ENCODE results near the gene CCDC85B. TPM values are rescaled to one million over a fixed set of nuclear protein-coding genes. Genes with fewer than 3 reads are reported as not detected.

The CCDC85B gene
- total RNA-seq, 4 donors from 2014 or later, result 7.9 to 140 (median 23.1) TPM

- peaks cover 19 to 43% (median 28%) of the 10 kb centered on the region in 4 donors for H3K4me1 ChIP-seq
- H3K9me3 ChIP-seq, result no peaks in the 10 kb centered on the region
- no peak overlapping the region for H3K4me3 ChIP-seq
- DNase-seq, result peak; percentile 6
- WGBS, 2 donors (ENCODE audit: low coverage in 1 of 2), result 79 to 90% methylated on average over 2 to 7 of the region's 7 CpGs
- H3K36me3 ChIP-seq, result peaks cover 0 to 5% (median 0%) of the 10 kb centered on the region in 4 donors
- intact Hi-C loops (cut with DNase I; ENCODE audit: low total_unique reads) (no loop called here), in situ Hi-C loops (cut with MboI; ENCODE audit: low pct_ligation_motif_present in 1 of 4, low pct_unique_long_range_greater_than_20kb in 1 of 4, low sequenced_read_pairs in 3 of 4) (loop anchor here in 3 of 4 donors (10.0 to 25.0 kb wide), 2 partner anchors 100 to 102 kb away; no protein-coding TSS in a partner anchor)
- H3K27me3 ChIP-seq, result no peaks in the 10 kb centered on the region
- H3K27ac ChIP-seq, result peak overlapping the region in 2 of 4 donors; percentile 49 to 62
- no peak for TF ChIP-seq EP300 (IDR thresholded peaks at IDR 0.05; ENCODE audit: low read depth)
- TF ChIP-seq CTCF (IDR thresholded peaks at IDR 0.05), result no peak
- TF ChIP-seq POLR2AphosphoS5 (IDR thresholded peaks at IDR 0.05), result no peak
- TF ChIP-seq POLR2A (IDR thresholded peaks at IDR 0.05), result no peak
Observed at GRCh38 chr11:65885231-65885630, 5.2 kb upstream of the CCDC85B start.

GRCh38 chr11:65885808-65886536 is 4.5 kb upstream of the CCDC85B start:
- no peak for TF ChIP-seq CTCF (IDR thresholded peaks at IDR 0.05)
- TF ChIP-seq POLR2AphosphoS5 (IDR thresholded peaks at IDR 0.05), result no peak
- TF ChIP-seq EP300 (IDR thresholded peaks at IDR 0.05; ENCODE audit: low read depth), result no peak
- no peak for TF ChIP-seq POLR2A (IDR thresholded peaks at IDR 0.05)
- DNase-seq, result peak; percentile 24
- H3K4me3 ChIP-seq, result no peak overlapping the region
- H3K9me3 ChIP-seq, result no peaks in the 10 kb centered on the region
- peak overlapping the region in 1 of 4 donors; percentile 62 for H3K27ac ChIP-seq
- intact Hi-C loops (cut with DNase I; ENCODE audit: low total_unique reads) (no loop called here), in situ Hi-C loops (cut with MboI; ENCODE audit: low pct_ligation_motif_present in 1 of 4, low pct_unique_long_range_greater_than_20kb in 1 of 4, low sequenced_read_pairs in 3 of 4) (loop anchor here in 3 of 4 donors (10.0 to 25.0 kb wide), 2 partner anchors 99 to 101 kb away; no protein-coding TSS in a partner anchor)
- peaks cover 0 to 5% (median 0%) of the 10 kb centered on the region in 4 donors for H3K36me3 ChIP-seq
- WGBS, 2 donors (ENCODE audit: low coverage in 1 of 2), result 88 to 93% methylated on average over 6 to 12 of the region's 12 CpGs
- no peaks in the 10 kb centered on the region for H3K27me3 ChIP-seq
- H3K4me1 ChIP-seq, result peaks cover 19 to 47% (median 32%) of the 10 kb centered on the region in 4 donors

- in situ Hi-C loops (cut with MboI; ENCODE audit: low pct_ligation_motif_present in 1 of 4, low pct_unique_long_range_greater_than_20kb in 1 of 4, low sequenced_read_pairs in 3 of 4), result loop anchor here in 3 of 4 donors (10.0 to 25.0 kb wide), 2 partner anchors 98 to 100 kb away; no protein-coding TSS in a partner anchor
- intact Hi-C loops (cut with DNase I; ENCODE audit: low total_unique reads), result no loop called here
- Histone ChIP-seq H3K27me3 (no peaks in the 10 kb centered on the region), H3K27ac (peak overlapping the region; percentile 95 to 99 (median 97)), H3K9me3 (no peaks in the 10 kb centered on the region), H3K36me3 (peaks cover 0 to 5% (median 0%) of the 10 kb centered on the region in 4 donors), H3K4me1 (peaks cover 24 to 58% (median 43%) of the 10 kb centered on the region in 4 donors), H3K4me3 (peak overlapping the region in 2 of 4 donors; percentile 57 to 79)
- WGBS, 2 donors (ENCODE audit: low coverage in 1 of 2), result 81 to 100% methylated on average over 1 to 14 of the region's 14 CpGs
- DNase-seq, result peak; percentile 29
- no peak for TF ChIP-seq POLR2AphosphoS5 (IDR thresholded peaks at IDR 0.05)
- no peak for TF ChIP-seq EP300 (IDR thresholded peaks at IDR 0.05; ENCODE audit: low read depth)
- no peak for TF ChIP-seq POLR2A (IDR thresholded peaks at IDR 0.05)
- no peak for TF ChIP-seq CTCF (IDR thresholded peaks at IDR 0.05)
Observed at GRCh38 chr11:65886826-65887722, 3.4 kb upstream of the CCDC85B start.
